Neural progenitor cell (in vitro differentiated cells): ENCODE data around the gene B4GALNT1. TPM values are rescaled to one million over a fixed set of nuclear protein-coding genes. Genes with fewer than 3 reads are reported as not detected.
"Not testable (repeated sequence)": the region's sequence is repeated elsewhere in the genome, so short reads cannot be mapped to it uniquely, and the experiment has no call there.

Experiments
- DNase-seq: peaks from one replicate; pipeline ENCODE4 v3.0.0-alpha.2; 2016; ENCODE audit warnings: low spot score
- H2AFZ ChIP-seq: fragments of 200-600 bp; sonication (generic); replicated peaks from 2 replicates; pipeline ENCODE4 v1.6.1; 2016; ENCODE audit warnings: antibody characterized with exemption
- H3F3A ChIP-seq: fragments of 200-600 bp; sonication (generic); 2 replicates; pipeline ENCODE4 v1.6.1; 2016; ENCODE audit warnings: antibody characterized with exemption, low read depth
- H3K27ac ChIP-seq: fragments of 200-600 bp; sonication (generic); 2 replicates; pipeline ENCODE4 v1.5.1; 2016; ENCODE audit warnings: mild to moderate bottlenecking
- H3K27me3 ChIP-seq: fragments of 200-600 bp; sonication (generic); 2 replicates; pipeline ENCODE4 v1.6.1; 2016; ENCODE audit warnings: mild to moderate bottlenecking, moderate library complexity
- H3K36me3 ChIP-seq: fragments of 200-600 bp; sonication (generic); 2 replicates; pipeline ENCODE4 v1.5.1; 2016
- H3K4me1 ChIP-seq: fragments of 200-600 bp; sonication (generic); 2 replicates; pipeline ENCODE4 v1.6.1; 2016; ENCODE audit warnings: mixed run types
- H3K4me2 ChIP-seq: fragments of 200-600 bp; sonication (generic); 2 replicates; pipeline ENCODE4 v1.6.1; 2016
- H3K4me3 ChIP-seq: fragments of 200-600 bp; sonication (generic); 2 replicates; pipeline ENCODE4 v1.5.1; 2016
- H3K79me2 ChIP-seq: fragments of 200-600 bp; sonication (generic); 2 replicates; pipeline ENCODE4 v1.6.1; 2016; ENCODE audit warnings: low read depth
- H3K9ac ChIP-seq: fragments of 200-600 bp; sonication (generic); 2 replicates; pipeline ENCODE4 v1.6.1; 2016
- H3K9me3 ChIP-seq: fragments of 200-600 bp; sonication (generic); 2 replicates; pipeline ENCODE4 v1.5.1; 2016; ENCODE audit warnings: low read depth
- H4K20me1 ChIP-seq: fragments of 200-600 bp; sonication (generic); 2 replicates; pipeline ENCODE4 v1.6.1; 2016; ENCODE audit warnings: low read depth
- H3K27ac Mint-ChIP-seq: 3 replicates; pipeline ENCODE4 v1.8.0; 2021; ENCODE audit warnings: mixed read lengths
- H3K27me3 Mint-ChIP-seq: 2 replicates; pipeline ENCODE4 v1.8.0; 2022; ENCODE audit warnings: low read depth, mild to moderate bottlenecking, inconsistent platforms, moderate library complexity, mixed read lengths; ENCODE audit not compliant: insufficient read depth
- H3K36me3 Mint-ChIP-seq: 3 replicates; pipeline ENCODE4 v1.8.0; 2021; ENCODE audit warnings: mixed read lengths
- H3K4me1 Mint-ChIP-seq: 3 replicates; pipeline ENCODE4 v1.8.0; 2021; ENCODE audit warnings: mixed read lengths
- H3K4me3 Mint-ChIP-seq: 3 replicates; pipeline ENCODE4 v1.8.0; 2021; ENCODE audit warnings: mild to moderate bottlenecking, moderate library complexity, mixed read lengths
- H3K9me3 Mint-ChIP-seq: 3 replicates; pipeline ENCODE4 v1.8.0; 2020; ENCODE audit warnings: mixed read lengths
- EZH2 ChIP-seq: fragments of 200-600 bp; sonication (generic); IDR thresholded peaks from 2 replicates; pipeline ENCODE4 v1.6.1; 2017; ENCODE audit warnings: antibody characterized with exemption, mild to moderate bottlenecking, moderate library complexity
- EZH2phosphoT487 ChIP-seq: fragments of 200-600 bp; sonication (generic); IDR thresholded peaks from 2 replicates; pipeline ENCODE4 v1.6.1; 2017; ENCODE audit warnings: antibody characterized with exemption
- total RNA-seq: library from RNA; depleted of rRNA; stranded (reverse); fragments of >200 nt; gene quantifications from 2 replicates; pipeline ENCODE4 v1.2.3, GENCODE V29; 2015; ENCODE audit warnings: low replicate concordance
- TF ChIP-seq, protein P1 (sequence below): fragments of 200-600 bp; sonication (generic); IDR thresholded peaks from 2 replicates; pipeline ENCODE4 v1.5.1; 2017; ENCODE audit warnings: antibody characterized with exemption, mild to moderate bottlenecking

The B4GALNT1 gene
- total RNA-seq, 1 donor from 2014 or later = 0.28 TPM

DNA sequence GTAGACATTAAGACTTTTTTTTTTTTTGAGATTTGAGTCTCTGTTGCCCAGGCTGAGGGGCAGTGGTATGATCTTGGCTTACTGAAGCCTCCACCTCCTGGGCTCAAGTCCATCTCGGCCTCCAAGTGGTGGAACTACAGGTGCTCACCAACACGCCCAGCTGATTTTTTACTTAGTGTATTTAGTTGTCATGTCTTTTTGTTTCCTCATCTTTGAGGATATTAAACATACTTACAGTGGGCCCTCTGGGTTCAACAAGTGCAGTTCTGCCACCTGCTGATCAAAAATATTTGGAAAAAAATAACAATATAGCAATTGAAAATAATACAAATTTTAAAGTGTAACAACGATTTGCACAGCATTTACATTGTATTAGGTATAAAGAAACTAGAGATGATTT is 4.4 kb upstream of the B4GALNT1 start:
- no peak overlapping the region for H2AFZ ChIP-seq
- H3K4me3 ChIP-seq = no peak overlapping the region
- H3F3A ChIP-seq = peaks cover 5% of the 10 kb centered on the region
- TF ChIP-seq, protein P1, sequence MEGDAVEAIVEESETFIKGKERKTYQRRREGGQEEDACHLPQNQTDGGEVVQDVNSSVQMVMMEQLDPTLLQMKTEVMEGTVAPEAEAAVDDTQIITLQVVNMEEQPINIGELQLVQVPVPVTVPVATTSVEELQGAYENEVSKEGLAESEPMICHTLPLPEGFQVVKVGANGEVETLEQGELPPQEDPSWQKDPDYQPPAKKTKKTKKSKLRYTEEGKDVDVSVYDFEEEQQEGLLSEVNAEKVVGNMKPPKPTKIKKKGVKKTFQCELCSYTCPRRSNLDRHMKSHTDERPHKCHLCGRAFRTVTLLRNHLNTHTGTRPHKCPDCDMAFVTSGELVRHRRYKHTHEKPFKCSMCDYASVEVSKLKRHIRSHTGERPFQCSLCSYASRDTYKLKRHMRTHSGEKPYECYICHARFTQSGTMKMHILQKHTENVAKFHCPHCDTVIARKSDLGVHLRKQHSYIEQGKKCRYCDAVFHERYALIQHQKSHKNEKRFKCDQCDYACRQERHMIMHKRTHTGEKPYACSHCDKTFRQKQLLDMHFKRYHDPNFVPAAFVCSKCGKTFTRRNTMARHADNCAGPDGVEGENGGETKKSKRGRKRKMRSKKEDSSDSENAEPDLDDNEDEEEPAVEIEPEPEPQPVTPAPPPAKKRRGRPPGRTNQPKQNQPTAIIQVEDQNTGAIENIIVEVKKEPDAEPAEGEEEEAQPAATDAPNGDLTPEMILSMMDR = no peak
- TF ChIP-seq EZH2 = no peak
- TF ChIP-seq EZH2phosphoT487 = no peak
- no peak for DNase-seq
- no peaks in the 10 kb centered on the region for H3K79me2 ChIP-seq
- no peak overlapping the region for H3K27ac ChIP-seq
- no peaks in the 10 kb centered on the region for H3K36me3 ChIP-seq
- H3K4me3 Mint-ChIP-seq = no peak overlapping the region
- no peak overlapping the region for H3K27ac Mint-ChIP-seq
- H3K4me1 Mint-ChIP-seq = peaks cover 2% of the 10 kb centered on the region
- peaks cover 3% of the 10 kb centered on the region for H3K4me1 ChIP-seq
- H3K27me3 ChIP-seq = peaks cover 55% of the 10 kb centered on the region
- H3K27me3 Mint-ChIP-seq = peaks cover 15% of the 10 kb centered on the region
- no peak overlapping the region for H3K4me2 ChIP-seq
- no peaks in the 10 kb centered on the region for H3K36me3 Mint-ChIP-seq
- H4K20me1 ChIP-seq = no peaks in the 10 kb centered on the region
- H3K9ac ChIP-seq = no peak overlapping the region
- H3K9me3 ChIP-seq = no peaks in the 10 kb centered on the region
- peaks cover 5% of the 10 kb centered on the region for H3K9me3 Mint-ChIP-seq

DNA sequence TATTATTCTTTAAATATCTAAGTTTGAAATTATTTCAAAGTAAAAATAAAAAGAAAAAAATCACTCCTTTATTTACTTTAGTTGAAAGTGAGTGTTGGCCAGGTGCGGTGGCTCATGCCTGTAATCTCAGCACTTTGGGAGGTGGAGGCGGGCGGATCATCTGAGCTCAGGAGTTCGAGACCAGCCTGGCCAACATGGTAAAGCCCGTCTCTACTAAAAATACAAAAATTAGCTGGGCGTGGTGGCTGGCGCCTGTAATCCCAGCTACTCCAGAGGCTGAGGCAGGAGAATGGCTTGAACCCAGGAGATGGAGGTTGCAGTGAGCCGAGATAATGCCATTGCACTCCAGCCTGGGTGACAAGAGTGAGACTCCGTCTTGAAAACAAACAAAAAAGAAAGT is 3.7 kb upstream of the B4GALNT1 start:
- H3K9me3 ChIP-seq, H3K79me2 ChIP-seq, H3K36me3 Mint-ChIP-seq, H4K20me1 ChIP-seq, H2AFZ ChIP-seq, H3K4me3 Mint-ChIP-seq, H3K9me3 Mint-ChIP-seq, H3K4me1 ChIP-seq, H3K27ac ChIP-seq, H3K4me1 Mint-ChIP-seq, H3K4me3 ChIP-seq, H3K36me3 ChIP-seq, H3K27ac Mint-ChIP-seq, DNase-seq, H3K4me2 ChIP-seq, H3K9ac ChIP-seq: not testable (repeated sequence)
- Histone ChIP-seq H3K27me3 (peaks cover 61% of the 10 kb centered on the region), H3F3A (peaks cover 11% of the 10 kb centered on the region)
- peaks cover 17% of the 10 kb centered on the region for H3K27me3 Mint-ChIP-seq

DNA sequence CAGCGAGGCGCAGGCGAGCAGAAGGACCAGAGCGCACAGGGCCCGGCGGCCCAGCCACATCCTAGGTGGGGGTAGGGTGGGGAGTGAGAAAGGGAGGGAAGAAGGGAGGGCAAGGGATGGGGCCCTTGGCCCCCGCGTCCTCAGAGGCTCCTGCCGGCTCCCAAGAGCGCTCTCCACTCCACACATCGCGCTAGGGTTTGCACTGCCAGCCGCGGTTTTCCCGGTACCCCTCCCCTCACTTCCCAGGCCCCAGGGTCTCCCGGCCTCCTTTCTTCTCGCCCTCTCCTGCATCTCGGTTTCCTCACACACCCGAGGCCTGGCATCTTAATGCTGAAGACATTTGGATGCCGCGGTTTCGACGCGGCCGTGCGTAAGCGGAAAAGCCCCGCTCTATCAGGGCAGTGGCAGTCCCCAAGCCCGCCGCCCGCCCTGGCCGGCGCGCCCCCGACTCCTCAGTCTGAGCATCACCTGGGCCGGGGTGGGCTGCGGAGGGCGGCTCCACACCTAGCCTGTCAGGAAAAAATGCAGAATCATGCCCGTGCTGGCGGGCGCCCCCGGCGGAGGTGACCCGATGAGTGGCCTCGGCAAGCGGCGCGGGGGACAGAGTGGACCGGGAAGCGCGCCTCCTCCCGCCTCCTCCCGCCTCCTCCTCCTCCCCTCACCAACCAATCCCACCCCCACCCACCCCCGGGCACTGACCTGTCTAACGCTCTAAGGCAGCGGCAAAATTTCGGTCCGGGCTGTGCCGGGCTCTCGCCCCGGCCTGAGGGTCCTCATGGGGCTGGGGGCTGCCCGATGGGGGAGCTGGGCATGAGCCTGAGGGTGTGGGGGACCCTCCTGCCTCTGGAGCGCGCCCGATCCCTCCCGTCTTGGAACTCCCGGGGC is 686 bp downstream of the B4GALNT1 start:
- Histone ChIP-seq H3K4me1 (peaks cover 10% of the 10 kb centered on the region), H3K9me3 (no peaks in the 10 kb centered on the region), H3K27me3 (peaks cover 94% of the 10 kb centered on the region), H3K27ac (no peak overlapping the region), H2AFZ (peak overlapping the region; percentile 90), H3K4me2 (peak overlapping the region; percentile 98), H4K20me1 (peaks cover 25% of the 10 kb centered on the region), H3K9ac (no peak overlapping the region), H3F3A (peaks cover 11% of the 10 kb centered on the region), H3K36me3 (no peaks in the 10 kb centered on the region), H3K4me3 (peak overlapping the region; percentile 64), H3K79me2 (no peaks in the 10 kb centered on the region)
- Mint-ChIP-seq H3K9me3 (no peaks in the 10 kb centered on the region), H3K27ac (no peak overlapping the region), H3K36me3 (peaks cover 2% of the 10 kb centered on the region), H3K4me3 (peak overlapping the region; percentile 86), H3K4me1 (peaks cover 11% of the 10 kb centered on the region), H3K27me3 (peaks cover 27% of the 10 kb centered on the region)
- TF ChIP-seq EZH2 (peak; percentile 97), EZH2phosphoT487 (peak; percentile 79)
- TF ChIP-seq, protein P1 = no peak
- DNase-seq = peak; percentile 64

DNA sequence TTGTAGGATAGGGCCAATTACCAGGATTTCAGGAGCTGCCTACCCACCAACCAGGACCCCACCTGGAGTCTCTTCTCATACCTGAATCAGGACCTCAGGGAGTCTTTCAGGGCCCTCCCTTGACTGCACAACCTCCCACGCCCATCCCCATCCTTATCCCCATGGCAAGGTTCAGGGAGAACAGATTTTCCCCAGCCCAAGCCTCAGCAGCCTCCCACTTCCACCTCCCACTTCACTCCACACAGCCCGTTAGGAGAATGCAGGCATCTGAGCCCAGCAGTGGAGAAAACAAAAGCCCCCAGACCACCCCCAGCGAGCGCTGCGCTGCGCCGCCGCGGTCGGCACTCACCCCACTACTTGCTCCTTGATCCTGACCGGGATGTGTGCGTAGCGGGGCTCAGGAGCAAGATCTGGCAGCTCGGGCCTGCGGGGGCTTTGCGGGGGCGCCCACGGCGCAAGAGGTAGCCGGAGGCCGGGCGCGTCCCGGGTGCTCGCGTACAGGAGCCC is 1.4 kb downstream of the B4GALNT1 start:
- H3K4me1 Mint-ChIP-seq = peaks cover 11% of the 10 kb centered on the region
- H3K27me3 Mint-ChIP-seq = peaks cover 32% of the 10 kb centered on the region
- Histone ChIP-seq H3K36me3 (no peaks in the 10 kb centered on the region), H3K9me3 (no peaks in the 10 kb centered on the region), H3K79me2 (no peaks in the 10 kb centered on the region), H3K27me3 (peaks cover 100% of the 10 kb centered on the region), H3K4me1 (peaks cover 10% of the 10 kb centered on the region), H3F3A (peaks cover 11% of the 10 kb centered on the region), H3K4me3 (peak overlapping the region; percentile 64), H4K20me1 (peaks cover 25% of the 10 kb centered on the region), H3K9ac (no peak overlapping the region), H3K4me2 (peak overlapping the region; percentile 98), H3K27ac (no peak overlapping the region), H2AFZ (peak overlapping the region; percentile 90)
- peaks cover 6% of the 10 kb centered on the region for H3K36me3 Mint-ChIP-seq
- DNase-seq = peak; percentile 45
- H3K27ac Mint-ChIP-seq = no peak overlapping the region
- peak overlapping the region; percentile 86 for H3K4me3 Mint-ChIP-seq
- TF ChIP-seq, protein P1 = no peak
- TF ChIP-seq EZH2phosphoT487 = peak; percentile 88
- TF ChIP-seq EZH2 = peak; percentile 84
- H3K9me3 Mint-ChIP-seq = peaks cover 4% of the 10 kb centered on the region
